H9 (cell line): Measurements from ENCODE around the gene RHOXF2B. TPM values are rescaled to one million over a fixed set of nuclear protein-coding genes. Genes with fewer than 3 reads are reported as not detected.

Experiments used
- DNase-seq: peaks from one replicate; pipeline ENCODE4 v3.0.0-alpha.2; 2017
- H2AFZ ChIP-seq: one replicate; pipeline ENCODE4 v1.6.1; 2013; ENCODE audit warnings: mild to moderate bottlenecking, low read length, control low read depth, moderate library complexity
- H2AK5ac ChIP-seq: 2 replicates; pipeline ENCODE4 v1.6.1; 2013; ENCODE audit warnings: low read length, control low read depth, mixed read lengths; ENCODE audit not compliant: insufficient read length
- H2BK120ac ChIP-seq: one replicate; pipeline ENCODE4 v1.6.1; 2013; ENCODE audit warnings: low read depth, mild to moderate bottlenecking, low read length, control low read depth, inconsistent platforms; ENCODE audit not compliant: poor library complexity, severe bottlenecking
- H2BK12ac ChIP-seq: 2 replicates; pipeline ENCODE4 v1.6.1; 2013; ENCODE audit warnings: low read length, control low read depth, mixed read lengths, low read depth; ENCODE audit not compliant: insufficient read length
- H2BK15ac ChIP-seq: 2 replicates; pipeline ENCODE4 v1.6.1; 2013; ENCODE audit warnings: low read depth, low read length, control low read depth
- H2BK20ac ChIP-seq: one replicate; pipeline ENCODE4 v1.6.1; 2013; ENCODE audit warnings: low read depth, mild to moderate bottlenecking, low read length, control low read depth, inconsistent platforms; ENCODE audit not compliant: poor library complexity, severe bottlenecking
- H2BK5ac ChIP-seq: 2 replicates; pipeline ENCODE4 v1.6.1; 2013; ENCODE audit warnings: low read length, control low read depth, mixed read lengths; ENCODE audit not compliant: insufficient read length
- H3K14ac ChIP-seq: 2 replicates; pipeline ENCODE4 v1.6.1; 2013; ENCODE audit warnings: low read length, control low read depth; ENCODE audit not compliant: insufficient read depth
- H3K18ac ChIP-seq: 2 replicates; pipeline ENCODE4 v1.6.1; 2013; ENCODE audit warnings: low read depth, mild to moderate bottlenecking, mixed read lengths, low read length, control low read depth; ENCODE audit not compliant: insufficient read length
- H3K23ac ChIP-seq: 2 replicates; pipeline ENCODE4 v1.6.1; 2013; ENCODE audit warnings: low read length, control low read depth, mixed read lengths, low read depth; ENCODE audit not compliant: insufficient read length
- H3K23me2 ChIP-seq: 2 replicates; pipeline ENCODE4 v1.6.1; 2013; ENCODE audit warnings: low read depth, mild to moderate bottlenecking, mixed read lengths, low read length, control low read depth; ENCODE audit not compliant: insufficient read length, poor library complexity, severe bottlenecking
- H3K27ac ChIP-seq: 2 replicates; pipeline ENCODE4 v1.5.1; 2013; ENCODE audit warnings: low read length, control low read depth, mixed read lengths, low read depth; ENCODE audit not compliant: insufficient read length
- H3K27me3 ChIP-seq: 2 replicates; pipeline ENCODE4 v1.6.1; 2013; ENCODE audit warnings: low read length, control low read depth, inconsistent platforms; ENCODE audit not compliant: insufficient read depth
- H3K4ac ChIP-seq: 2 replicates; pipeline ENCODE4 v1.6.1; 2013; ENCODE audit warnings: low read depth, mild to moderate bottlenecking, control low read depth, inconsistent platforms, low read length, moderate library complexity
- H3K4me1 ChIP-seq: 2 replicates; pipeline ENCODE4 v1.6.1; 2013; ENCODE audit warnings: low read length, control low read depth, inconsistent platforms; ENCODE audit not compliant: insufficient read depth
- H3K4me2 ChIP-seq: 2 replicates; pipeline ENCODE4 v1.6.1; 2013; ENCODE audit warnings: low read length, control low read depth, mixed read lengths; ENCODE audit not compliant: insufficient read length, insufficient read depth
- H3K56ac ChIP-seq: 2 replicates; pipeline ENCODE4 v1.6.1; 2013; ENCODE audit warnings: low read depth, mild to moderate bottlenecking, mixed read lengths, low read length, control low read depth; ENCODE audit not compliant: insufficient read length
- H3K79me1 ChIP-seq: 2 replicates; pipeline ENCODE4 v1.6.1; 2013; ENCODE audit warnings: low read depth, mild to moderate bottlenecking, moderate library complexity, low read length, control low read depth, inconsistent platforms; ENCODE audit not compliant: insufficient read depth, poor library complexity, severe bottlenecking
- H3K79me2 ChIP-seq: 2 replicates; pipeline ENCODE4 v1.6.1; 2013; ENCODE audit warnings: low read length, control low read depth, inconsistent platforms; ENCODE audit not compliant: insufficient read depth
- H3K9ac ChIP-seq: 2 replicates; pipeline ENCODE4 v1.6.1; 2013; ENCODE audit warnings: low read length, control low read depth, mixed read lengths; ENCODE audit not compliant: insufficient read length; ENCODE audit errors: extremely low read depth
- H3K9me3 ChIP-seq: one replicate; pipeline ENCODE4 v1.6.1; 2013; ENCODE audit warnings: low read depth, low read length, inconsistent platforms; ENCODE audit not compliant: control insufficient read depth
- H3T11ph ChIP-seq: one replicate; pipeline ENCODE4 v1.6.1; 2013; ENCODE audit warnings: mild to moderate bottlenecking, low read length, control low read depth, inconsistent platforms
- H4K20me1 ChIP-seq: one replicate; pipeline ENCODE4 v1.6.1; 2013; ENCODE audit not compliant: control insufficient read depth, insufficient read length, insufficient read depth
- H4K5ac ChIP-seq: 2 replicates; pipeline ENCODE4 v1.6.1; 2013; ENCODE audit warnings: low read depth, mild to moderate bottlenecking, mixed read lengths, low read length, control low read depth; ENCODE audit not compliant: insufficient read length
- H4K8ac ChIP-seq: replicated peaks from 2 replicates; pipeline ENCODE4 v1.6.1; 2013; ENCODE audit warnings: low read length, control low read depth, mixed read lengths, low read depth; ENCODE audit not compliant: insufficient read length
- H4K91ac ChIP-seq: 2 replicates; pipeline ENCODE4 v1.6.1; 2013; ENCODE audit warnings: low read depth, mild to moderate bottlenecking, moderate library complexity, mixed read lengths, low read length, control low read depth; ENCODE audit not compliant: insufficient read length
- H3K27ac Mint-ChIP-seq, 3 experiments: 2 replicates in 2 of 3; 3 replicates in 1 of 3; pipeline ENCODE4 v1.8.0; 2020 to 2021; ENCODE audit warnings: mixed read lengths in 3 of 3, mild to moderate bottlenecking in 1 of 3, moderate library complexity in 1 of 3
- H3K27me3 Mint-ChIP-seq: 2 replicates; pipeline ENCODE4 v1.8.0; 2021; ENCODE audit warnings: low read depth, mild to moderate bottlenecking, moderate library complexity, mixed read lengths
- H3K36me3 Mint-ChIP-seq, 3 experiments: 2 replicates in 2 of 3; 3 replicates in 1 of 3; pipeline ENCODE4 v1.8.0; 2020 to 2021; ENCODE audit warnings: low read depth in 3 of 3, mixed read lengths in 3 of 3; ENCODE audit not compliant: insufficient read depth in 1 of 3
- H3K4me1 Mint-ChIP-seq, 2 experiments: 2 replicates each; pipeline ENCODE4 v1.8.0; 2020; ENCODE audit warnings: mixed read lengths in 2 of 2
- H3K4me3 Mint-ChIP-seq, 2 experiments: 2 replicates in 1 of 2; 3 replicates in 1 of 2; pipeline ENCODE4 v1.8.0; 2020 to 2021; ENCODE audit warnings: mild to moderate bottlenecking in 2 of 2, mixed read lengths in 2 of 2, moderate library complexity in 1 of 2
- H3K9me3 Mint-ChIP-seq, 2 experiments: 2 replicates in 1 of 2; 3 replicates in 1 of 2; pipeline ENCODE4 v1.8.0; 2020; ENCODE audit warnings: mild to moderate bottlenecking in 2 of 2, mixed read lengths in 2 of 2, moderate library complexity in 1 of 2
- CTCF ChIP-seq: fragments of 200-600 bp; sonication (generic); conservative IDR thresholded peaks from 3 replicates; pipeline ENCODE4 v1.8.0; 2021; ENCODE audit warnings: antibody characterized with exemption, mild to moderate bottlenecking
- WGBS: extraction: QIAGEN DNeasy Blood & Tissue Kit; methylation state at CpG from one replicate; pipeline ENCODE4 v1.1.7; 2013; ENCODE audit warnings: missing lambda C conversion rate, low lambda C conversion rate, mixed read lengths; ENCODE audit not compliant: insufficient read length; ENCODE audit errors: extremely low coverage; 5-methylcytosine and 5-hydroxymethylcytosine counted together
- total RNA-seq: library from RNA; stranded (reverse); gene quantifications from 2 replicates; pipeline ENCODE4 v1.2.1, GENCODE V29; 2021

RHOXF2B gene
- total RNA-seq, 1 experiment from 2014 or later: not detected

- no peak overlapping the region for H3K27ac ChIP-seq
- peaks cover 5 to 7% (median 5%) of the 10 kb centered on the region in 3 experiments; a peak in 5 of 7 replicates for H3K36me3 Mint-ChIP-seq
- no peaks in the 10 kb centered on the region for H3K27me3 ChIP-seq
- H3K56ac ChIP-seq: no peak overlapping the region
- H2AFZ ChIP-seq: no peak overlapping the region
- no peak for DNase-seq
- H2AK5ac ChIP-seq: no peak overlapping the region
- H3K9me3 Mint-ChIP-seq: peaks cover 54 to 61% of the 10 kb centered on the region in 2 experiments
- no peak overlapping the region for H4K8ac ChIP-seq
- no peak overlapping the region for H2BK15ac ChIP-seq
- H3K4ac ChIP-seq: no peak overlapping the region
- no peak overlapping the region for H4K5ac ChIP-seq
- no peaks in the 10 kb centered on the region for H3K79me1 ChIP-seq
- H3K27me3 Mint-ChIP-seq: no peaks in the 10 kb centered on the region; the same call in 1 of the 2 replicates
- H3K4me2 ChIP-seq: no peak overlapping the region
- H3K4me1 Mint-ChIP-seq: peaks cover 10 to 18% of the 10 kb centered on the region in 2 experiments
- no peak overlapping the region for H3K23ac ChIP-seq
- H2BK5ac ChIP-seq: no peak overlapping the region
- H3K4me1 ChIP-seq: peaks cover 2% of the 10 kb centered on the region; the same call in 1 of the 2 replicates
- no peak overlapping the region for H4K91ac ChIP-seq
- no peaks in the 10 kb centered on the region for H3K23me2 ChIP-seq
- peaks cover 35% of the 10 kb centered on the region for H3K9me3 ChIP-seq
- H3K27ac Mint-ChIP-seq: no peak overlapping the region
- no peak overlapping the region for H3K18ac ChIP-seq
- H3K9ac ChIP-seq: no peak overlapping the region
- H2BK12ac ChIP-seq: no peak overlapping the region
- no peak overlapping the region for H3T11ph ChIP-seq
- H4K20me1 ChIP-seq: no peaks in the 10 kb centered on the region
- H3K79me2 ChIP-seq: no peaks in the 10 kb centered on the region
- no peak for TF ChIP-seq CTCF
- no peak overlapping the region for H2BK20ac ChIP-seq
- no peak overlapping the region for H2BK120ac ChIP-seq
- H3K4me3 Mint-ChIP-seq: no peak overlapping the region
- WGBS: no CpG with 5 or more reads among the region's 3 CpGs
- no peak overlapping the region for H3K14ac ChIP-seq
These were observed 48.0 kb upstream of the RHOXF2B start for GRCh38 chrX:120125444-120125843.
